ENCODE results near the gene PLCH1. TPM values are rescaled to one million over a fixed set of nuclear protein-coding genes. Genes with fewer than 3 reads are reported as not detected.

The PLCH1 gene
- total RNA-seq, 1 experiment from 2014 or later = 3.8 TPM

DNA sequence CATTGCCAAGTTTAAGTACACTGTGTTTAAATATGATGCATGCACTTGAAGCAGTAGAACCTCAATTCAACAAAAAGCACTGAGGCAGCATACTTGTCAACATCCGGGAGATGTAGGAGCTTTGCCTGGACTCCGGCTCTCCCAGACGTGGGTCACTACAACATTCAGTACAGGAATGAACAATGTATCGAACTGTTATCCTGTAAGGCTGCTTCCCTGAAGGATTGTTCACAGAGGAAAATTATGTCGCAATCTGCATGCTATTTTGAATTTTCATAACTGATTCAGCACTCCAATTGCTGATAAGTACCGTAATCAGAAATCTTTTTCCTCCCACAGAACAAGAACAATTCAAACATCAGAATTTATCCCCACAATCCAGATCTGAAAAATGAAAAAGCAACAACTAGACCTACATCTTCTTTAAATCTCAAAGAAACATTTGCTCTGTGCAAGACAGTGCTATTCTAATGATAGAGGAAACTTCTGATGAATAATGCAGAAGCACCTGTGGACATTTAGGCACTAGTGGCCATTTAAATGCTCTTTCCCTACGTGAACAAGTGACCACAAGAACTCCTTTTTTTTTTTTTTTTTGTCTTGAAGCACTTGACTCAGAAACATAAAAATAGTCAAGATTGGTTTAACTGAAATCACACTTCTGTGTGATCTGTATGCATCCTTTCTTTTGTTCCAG, 113.4 kb downstream of the PLCH1 start:
- ChIA-PET POLR2A (no interaction called here), RAD21 (ENCODE audit: low non-redundant PET in 1 of 2, low total read pairs in 2 of 2, uncharacterized antibody in 2 of 2, unreplicated experiment in 2 of 2) (no interaction called here), CTCF (no interaction called here)
- TF ChIP-seq POLR2AphosphoS5 (IDR thresholded peaks at IDR 0.05; ENCODE audit: low read depth, low read length) (no peak), SIN3A (IDR thresholded peaks at IDR 0.05; ENCODE audit: low read depth) (no peak), TCF7L2 (IDR thresholded peaks at IDR 0.05; ENCODE audit: borderline replicate concordance, extremely low read depth, insufficient read depth, insufficient read length) (no peak), CBX3 (IDR thresholded peaks at IDR 0.05; ENCODE audit: low read depth) (no peak), POLR2A (IDR thresholded peaks at IDR 0.05; ENCODE audit: borderline replicate concordance, extremely low read depth, insufficient read depth, insufficient read length) (no peak)
- no peaks in the 10 kb centered on the region for H3K9me2 ChIP-seq (ENCODE audit: insufficient read depth)
- no peaks in the 10 kb centered on the region for H4K20me1 ChIP-seq (ENCODE audit: insufficient read depth)
- no peak overlapping the region for H3K4me3 ChIP-seq (replicated peaks in 1 of 2; ENCODE audit: low read depth in 1 of 2, low read length in 2 of 2)
- no peaks in the 10 kb centered on the region for H3K79me2 ChIP-seq (ENCODE audit: insufficient read depth, low read length)
- no peak overlapping the region for H3K9ac ChIP-seq (ENCODE audit: low read length)
- intact Hi-C loops (cut with micrococcal nuclease) = no loop called here
- ATAC-seq (no peak), DNase-seq (ENCODE audit: low read depth, low spot score) (no peak)
- H3K27me3 ChIP-seq (ENCODE audit: insufficient read depth, low read length) = no peaks in the 10 kb centered on the region
- H3K4me1 ChIP-seq (ENCODE audit: control insufficient read depth in 1 of 2, insufficient read depth in 2 of 2, low read length in 2 of 2) = no peaks in the 10 kb centered on the region
- H3K36me3 ChIP-seq (ENCODE audit: control insufficient read depth in 1 of 2, insufficient read depth in 2 of 2, low read length in 2 of 2) = no peaks in the 10 kb centered on the region
- no peak overlapping the region for H3K27ac ChIP-seq (ENCODE audit: low read depth, low read length)
- no peak overlapping the region for H2AFZ ChIP-seq (ENCODE audit: low read depth, low read length, poor library complexity, severe bottlenecking)
- no peaks in the 10 kb centered on the region for H3K9me3 ChIP-seq (ENCODE audit: control insufficient read depth in 1 of 2, insufficient read depth in 1 of 2, low read depth in 1 of 2, low read length in 2 of 2)
- H3K4me2 ChIP-seq (ENCODE audit: low read length) = no peak overlapping the region
- no TSS peak for BruUV-seq (replicated peaks)

DNA sequence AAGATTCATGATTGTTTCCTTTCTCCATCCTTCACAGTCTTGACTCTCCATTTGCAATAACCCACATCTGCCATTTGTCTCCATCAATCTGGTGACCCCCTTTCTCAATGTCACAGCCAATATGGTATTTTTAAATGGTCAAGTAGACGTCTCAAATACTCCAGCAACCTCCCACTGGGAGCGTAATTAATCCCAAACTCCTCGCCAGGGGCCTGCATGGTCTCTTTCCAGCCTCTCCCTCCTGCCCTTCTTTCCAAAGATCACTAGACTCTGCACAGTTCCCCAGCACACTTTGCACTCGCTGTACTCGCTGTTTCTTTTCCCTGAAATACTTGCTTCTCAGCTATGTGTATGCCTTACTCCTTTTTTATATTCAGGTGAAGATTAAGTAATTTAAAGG, 115.3 kb downstream of the PLCH1 start:
- Histone ChIP-seq H3K36me3 (ENCODE audit: control insufficient read depth in 1 of 2, insufficient read depth in 2 of 2, low read length in 2 of 2) (no peaks in the 10 kb centered on the region), H3K27me3 (ENCODE audit: insufficient read depth, low read length) (no peaks in the 10 kb centered on the region), H4K20me1 (ENCODE audit: insufficient read depth) (no peaks in the 10 kb centered on the region), H3K4me2 (ENCODE audit: low read length) (no peak overlapping the region), H3K9me3 (ENCODE audit: control insufficient read depth in 1 of 2, insufficient read depth in 1 of 2, low read depth in 1 of 2, low read length in 2 of 2) (no peaks in the 10 kb centered on the region), H2AFZ (ENCODE audit: low read depth, low read length, poor library complexity, severe bottlenecking) (no peak overlapping the region), H3K4me3 (replicated peaks in 1 of 2; ENCODE audit: low read depth in 1 of 2, low read length in 2 of 2) (no peak overlapping the region), H3K9me2 (ENCODE audit: insufficient read depth) (no peaks in the 10 kb centered on the region), H3K9ac (ENCODE audit: low read length) (no peak overlapping the region), H3K4me1 (ENCODE audit: control insufficient read depth in 1 of 2, insufficient read depth in 2 of 2, low read length in 2 of 2) (no peaks in the 10 kb centered on the region), H3K79me2 (ENCODE audit: insufficient read depth, low read length) (no peaks in the 10 kb centered on the region), H3K27ac (ENCODE audit: low read depth, low read length) (no peak overlapping the region)
- no peak for ATAC-seq
- ChIA-PET POLR2A (no interaction called here), RAD21 (ENCODE audit: low non-redundant PET in 1 of 2, low total read pairs in 2 of 2, uncharacterized antibody in 2 of 2, unreplicated experiment in 2 of 2) (no interaction called here), CTCF (no interaction called here)
- TF ChIP-seq, protein P1, sequence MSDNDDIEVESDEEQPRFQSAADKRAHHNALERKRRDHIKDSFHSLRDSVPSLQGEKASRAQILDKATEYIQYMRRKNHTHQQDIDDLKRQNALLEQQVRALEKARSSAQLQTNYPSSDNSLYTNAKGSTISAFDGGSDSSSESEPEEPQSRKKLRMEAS (IDR thresholded peaks at IDR 0.05) = no peak
- TF ChIP-seq ZNF274 (IDR thresholded peaks at IDR 0.05; ENCODE audit: low read depth, low read length) = no peak
- TF ChIP-seq SRF (IDR thresholded peaks at IDR 0.05; ENCODE audit: low read depth) = no peak
- DNase-seq (ENCODE audit: low read depth, low spot score) = no peak
- no TSS peak for BruUV-seq (replicated peaks)
- intact Hi-C loops (cut with micrococcal nuclease) = no loop called here
